H9 (cell line): ENCODE measurements around the gene TMEM250. TPM values are rescaled to one million over a fixed set of nuclear protein-coding genes. Genes with fewer than 3 reads are reported as not detected.

Experiments
- DNase-seq: peaks from one replicate; pipeline ENCODE4 v3.0.0-alpha.2; 2017
- H2AFZ ChIP-seq: one replicate; pipeline ENCODE4 v1.6.1; 2013; ENCODE audit warnings: mild to moderate bottlenecking, low read length, control low read depth, moderate library complexity
- H2AK5ac ChIP-seq: 2 replicates; pipeline ENCODE4 v1.6.1; 2013; ENCODE audit warnings: low read length, control low read depth, mixed read lengths; ENCODE audit not compliant: insufficient read length
- H2BK120ac ChIP-seq: one replicate; pipeline ENCODE4 v1.6.1; 2013; ENCODE audit warnings: low read depth, mild to moderate bottlenecking, low read length, control low read depth, inconsistent platforms; ENCODE audit not compliant: poor library complexity, severe bottlenecking
- H2BK12ac ChIP-seq: 2 replicates; pipeline ENCODE4 v1.6.1; 2013; ENCODE audit warnings: low read length, control low read depth, mixed read lengths, low read depth; ENCODE audit not compliant: insufficient read length
- H2BK15ac ChIP-seq: 2 replicates; pipeline ENCODE4 v1.6.1; 2013; ENCODE audit warnings: low read depth, low read length, control low read depth
- H2BK20ac ChIP-seq: one replicate; pipeline ENCODE4 v1.6.1; 2013; ENCODE audit warnings: low read depth, mild to moderate bottlenecking, low read length, control low read depth, inconsistent platforms; ENCODE audit not compliant: poor library complexity, severe bottlenecking
- H2BK5ac ChIP-seq: 2 replicates; pipeline ENCODE4 v1.6.1; 2013; ENCODE audit warnings: low read length, control low read depth, mixed read lengths; ENCODE audit not compliant: insufficient read length
- H3K14ac ChIP-seq: 2 replicates; pipeline ENCODE4 v1.6.1; 2013; ENCODE audit warnings: low read length, control low read depth; ENCODE audit not compliant: insufficient read depth
- H3K18ac ChIP-seq: 2 replicates; pipeline ENCODE4 v1.6.1; 2013; ENCODE audit warnings: low read depth, mild to moderate bottlenecking, mixed read lengths, low read length, control low read depth; ENCODE audit not compliant: insufficient read length
- H3K23ac ChIP-seq: 2 replicates; pipeline ENCODE4 v1.6.1; 2013; ENCODE audit warnings: low read length, control low read depth, mixed read lengths, low read depth; ENCODE audit not compliant: insufficient read length
- H3K23me2 ChIP-seq: 2 replicates; pipeline ENCODE4 v1.6.1; 2013; ENCODE audit warnings: low read depth, mild to moderate bottlenecking, mixed read lengths, low read length, control low read depth; ENCODE audit not compliant: insufficient read length, poor library complexity, severe bottlenecking
- H3K27ac ChIP-seq: 2 replicates; pipeline ENCODE4 v1.5.1; 2013; ENCODE audit warnings: low read length, control low read depth, mixed read lengths, low read depth; ENCODE audit not compliant: insufficient read length
- H3K27me3 ChIP-seq: 2 replicates; pipeline ENCODE4 v1.6.1; 2013; ENCODE audit warnings: low read length, control low read depth, inconsistent platforms; ENCODE audit not compliant: insufficient read depth
- H3K4ac ChIP-seq: 2 replicates; pipeline ENCODE4 v1.6.1; 2013; ENCODE audit warnings: low read depth, mild to moderate bottlenecking, control low read depth, inconsistent platforms, low read length, moderate library complexity
- H3K4me1 ChIP-seq: 2 replicates; pipeline ENCODE4 v1.6.1; 2013; ENCODE audit warnings: low read length, control low read depth, inconsistent platforms; ENCODE audit not compliant: insufficient read depth
- H3K4me2 ChIP-seq: 2 replicates; pipeline ENCODE4 v1.6.1; 2013; ENCODE audit warnings: low read length, control low read depth, mixed read lengths; ENCODE audit not compliant: insufficient read length, insufficient read depth
- H3K56ac ChIP-seq: 2 replicates; pipeline ENCODE4 v1.6.1; 2013; ENCODE audit warnings: low read depth, mild to moderate bottlenecking, mixed read lengths, low read length, control low read depth; ENCODE audit not compliant: insufficient read length
- H3K79me1 ChIP-seq: 2 replicates; pipeline ENCODE4 v1.6.1; 2013; ENCODE audit warnings: low read depth, mild to moderate bottlenecking, moderate library complexity, low read length, control low read depth, inconsistent platforms; ENCODE audit not compliant: insufficient read depth, poor library complexity, severe bottlenecking
- H3K79me2 ChIP-seq: 2 replicates; pipeline ENCODE4 v1.6.1; 2013; ENCODE audit warnings: low read length, control low read depth, inconsistent platforms; ENCODE audit not compliant: insufficient read depth
- H3K9ac ChIP-seq: 2 replicates; pipeline ENCODE4 v1.6.1; 2013; ENCODE audit warnings: low read length, control low read depth, mixed read lengths; ENCODE audit not compliant: insufficient read length; ENCODE audit errors: extremely low read depth
- H3K9me3 ChIP-seq: one replicate; pipeline ENCODE4 v1.6.1; 2013; ENCODE audit warnings: low read depth, low read length, inconsistent platforms; ENCODE audit not compliant: control insufficient read depth
- H3T11ph ChIP-seq: one replicate; pipeline ENCODE4 v1.6.1; 2013; ENCODE audit warnings: mild to moderate bottlenecking, low read length, control low read depth, inconsistent platforms
- H4K20me1 ChIP-seq: one replicate; pipeline ENCODE4 v1.6.1; 2013; ENCODE audit not compliant: control insufficient read depth, insufficient read length, insufficient read depth
- H4K5ac ChIP-seq: 2 replicates; pipeline ENCODE4 v1.6.1; 2013; ENCODE audit warnings: low read depth, mild to moderate bottlenecking, mixed read lengths, low read length, control low read depth; ENCODE audit not compliant: insufficient read length
- H4K8ac ChIP-seq: replicated peaks from 2 replicates; pipeline ENCODE4 v1.6.1; 2013; ENCODE audit warnings: low read length, control low read depth, mixed read lengths, low read depth; ENCODE audit not compliant: insufficient read length
- H4K91ac ChIP-seq: 2 replicates; pipeline ENCODE4 v1.6.1; 2013; ENCODE audit warnings: low read depth, mild to moderate bottlenecking, moderate library complexity, mixed read lengths, low read length, control low read depth; ENCODE audit not compliant: insufficient read length
- H3K27ac Mint-ChIP-seq, 3 experiments: 2 replicates in 2 of 3; 3 replicates in 1 of 3; pipeline ENCODE4 v1.8.0; 2020 to 2021; ENCODE audit warnings: mixed read lengths in 3 of 3, mild to moderate bottlenecking in 1 of 3, moderate library complexity in 1 of 3
- H3K27me3 Mint-ChIP-seq: 2 replicates; pipeline ENCODE4 v1.8.0; 2021; ENCODE audit warnings: low read depth, mild to moderate bottlenecking, moderate library complexity, mixed read lengths
- H3K36me3 Mint-ChIP-seq, 3 experiments: 2 replicates in 2 of 3; 3 replicates in 1 of 3; pipeline ENCODE4 v1.8.0; 2020 to 2021; ENCODE audit warnings: low read depth in 3 of 3, mixed read lengths in 3 of 3; ENCODE audit not compliant: insufficient read depth in 1 of 3
- H3K4me1 Mint-ChIP-seq, 2 experiments: 2 replicates each; pipeline ENCODE4 v1.8.0; 2020; ENCODE audit warnings: mixed read lengths in 2 of 2
- H3K4me3 Mint-ChIP-seq, 2 experiments: 2 replicates in 1 of 2; 3 replicates in 1 of 2; pipeline ENCODE4 v1.8.0; 2020 to 2021; ENCODE audit warnings: mild to moderate bottlenecking in 2 of 2, mixed read lengths in 2 of 2, moderate library complexity in 1 of 2
- H3K9me3 Mint-ChIP-seq, 2 experiments: 2 replicates in 1 of 2; 3 replicates in 1 of 2; pipeline ENCODE4 v1.8.0; 2020; ENCODE audit warnings: mild to moderate bottlenecking in 2 of 2, mixed read lengths in 2 of 2, moderate library complexity in 1 of 2
- WGBS: extraction: QIAGEN DNeasy Blood & Tissue Kit; methylation state at CpG from one replicate; pipeline ENCODE4 v1.1.7; 2013; ENCODE audit warnings: missing lambda C conversion rate, low lambda C conversion rate, mixed read lengths; ENCODE audit not compliant: insufficient read length; ENCODE audit errors: extremely low coverage; 5-methylcytosine and 5-hydroxymethylcytosine counted together
- total RNA-seq: library from RNA; stranded (reverse); gene quantifications from 2 replicates; pipeline ENCODE4 v1.2.1, GENCODE V29; 2021
- TF ChIP-seq, protein P1 (sequence below): fragments of 200-600 bp; sonication (generic); conservative IDR thresholded peaks from 3 replicates; pipeline ENCODE4 v1.8.0; 2021; ENCODE audit warnings: antibody characterized with exemption, mild to moderate bottlenecking

TMEM250 gene
- total RNA-seq, 1 experiment from 2014 or later = 48.1 TPM

DNA sequence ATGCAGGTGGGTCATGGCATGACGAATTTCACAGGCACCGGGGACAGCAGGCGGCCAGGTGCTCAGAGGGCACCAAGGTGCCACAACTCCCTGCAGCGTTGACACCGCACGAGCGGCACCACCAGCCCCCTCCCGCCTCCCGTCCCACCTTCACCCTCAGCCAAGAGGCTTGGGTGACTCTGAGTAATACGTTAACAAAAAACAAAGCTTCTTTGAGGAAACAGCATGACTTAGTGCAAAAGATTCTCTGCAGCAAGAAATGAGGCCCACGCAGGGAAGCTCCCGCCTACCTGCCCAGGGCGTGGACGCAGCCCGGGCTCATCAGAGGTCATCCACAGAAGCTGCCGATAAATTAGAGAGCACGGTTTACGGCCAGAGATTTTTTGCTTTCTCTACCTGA is 4.1 kb downstream of the TMEM250 start:
- DNase-seq = no peak
- Histone ChIP-seq H2BK5ac (no peak overlapping the region), H3K27me3 (no peaks in the 10 kb centered on the region), H4K5ac (no peak overlapping the region), H2BK12ac (no peak overlapping the region), H3K23ac (no peak overlapping the region), H3K4me2 (no peak overlapping the region), H3K9ac (no peak overlapping the region), H2BK120ac (no peak overlapping the region), H3K79me2 (no peaks in the 10 kb centered on the region), H3K56ac (no peak overlapping the region), H3K27ac (no peak overlapping the region), H3K23me2 (no peaks in the 10 kb centered on the region), H4K91ac (no peak overlapping the region), H4K20me1 (no peaks in the 10 kb centered on the region), H2BK20ac (no peak overlapping the region), H3K18ac (no peak overlapping the region), H3K4ac (no peak overlapping the region), H3K79me1 (no peaks in the 10 kb centered on the region), H4K8ac (no peak overlapping the region), H3T11ph (no peak overlapping the region), H2AK5ac (no peak overlapping the region), H2BK15ac (no peak overlapping the region), H3K14ac (no peak overlapping the region), H2AFZ (no peak overlapping the region), H3K4me1 (no peaks in the 10 kb centered on the region), H3K9me3 (no peaks in the 10 kb centered on the region)
- WGBS = no CpG with 5 or more reads among the region's 18 CpGs
- peaks cover 11 to 17% of the 10 kb centered on the region in 2 experiments for H3K4me1 Mint-ChIP-seq
- H3K27ac Mint-ChIP-seq = peak overlapping the region in 1 of 3 experiments; percentile 49; a peak in 1 of 7 replicates
- no peaks in the 10 kb centered on the region for H3K27me3 Mint-ChIP-seq
- TF ChIP-seq, protein P1, sequence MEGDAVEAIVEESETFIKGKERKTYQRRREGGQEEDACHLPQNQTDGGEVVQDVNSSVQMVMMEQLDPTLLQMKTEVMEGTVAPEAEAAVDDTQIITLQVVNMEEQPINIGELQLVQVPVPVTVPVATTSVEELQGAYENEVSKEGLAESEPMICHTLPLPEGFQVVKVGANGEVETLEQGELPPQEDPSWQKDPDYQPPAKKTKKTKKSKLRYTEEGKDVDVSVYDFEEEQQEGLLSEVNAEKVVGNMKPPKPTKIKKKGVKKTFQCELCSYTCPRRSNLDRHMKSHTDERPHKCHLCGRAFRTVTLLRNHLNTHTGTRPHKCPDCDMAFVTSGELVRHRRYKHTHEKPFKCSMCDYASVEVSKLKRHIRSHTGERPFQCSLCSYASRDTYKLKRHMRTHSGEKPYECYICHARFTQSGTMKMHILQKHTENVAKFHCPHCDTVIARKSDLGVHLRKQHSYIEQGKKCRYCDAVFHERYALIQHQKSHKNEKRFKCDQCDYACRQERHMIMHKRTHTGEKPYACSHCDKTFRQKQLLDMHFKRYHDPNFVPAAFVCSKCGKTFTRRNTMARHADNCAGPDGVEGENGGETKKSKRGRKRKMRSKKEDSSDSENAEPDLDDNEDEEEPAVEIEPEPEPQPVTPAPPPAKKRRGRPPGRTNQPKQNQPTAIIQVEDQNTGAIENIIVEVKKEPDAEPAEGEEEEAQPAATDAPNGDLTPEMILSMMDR = no peak
- H3K36me3 Mint-ChIP-seq = peaks cover 1 to 18% (median 17%) of the 10 kb centered on the region in 3 experiments; a peak in 5 of 7 replicates
- no peaks in the 10 kb centered on the region for H3K9me3 Mint-ChIP-seq
- H3K4me3 Mint-ChIP-seq = peak overlapping the region in 1 of 2 experiments; percentile 55; a peak in 1 of 5 replicates
